ENCODE measurements around the gene LRSAM1.
A peak's percentile ranks its signal among the peaks of the same experiment; 100 is the strongest.

LRSAM1 gene

DNA sequence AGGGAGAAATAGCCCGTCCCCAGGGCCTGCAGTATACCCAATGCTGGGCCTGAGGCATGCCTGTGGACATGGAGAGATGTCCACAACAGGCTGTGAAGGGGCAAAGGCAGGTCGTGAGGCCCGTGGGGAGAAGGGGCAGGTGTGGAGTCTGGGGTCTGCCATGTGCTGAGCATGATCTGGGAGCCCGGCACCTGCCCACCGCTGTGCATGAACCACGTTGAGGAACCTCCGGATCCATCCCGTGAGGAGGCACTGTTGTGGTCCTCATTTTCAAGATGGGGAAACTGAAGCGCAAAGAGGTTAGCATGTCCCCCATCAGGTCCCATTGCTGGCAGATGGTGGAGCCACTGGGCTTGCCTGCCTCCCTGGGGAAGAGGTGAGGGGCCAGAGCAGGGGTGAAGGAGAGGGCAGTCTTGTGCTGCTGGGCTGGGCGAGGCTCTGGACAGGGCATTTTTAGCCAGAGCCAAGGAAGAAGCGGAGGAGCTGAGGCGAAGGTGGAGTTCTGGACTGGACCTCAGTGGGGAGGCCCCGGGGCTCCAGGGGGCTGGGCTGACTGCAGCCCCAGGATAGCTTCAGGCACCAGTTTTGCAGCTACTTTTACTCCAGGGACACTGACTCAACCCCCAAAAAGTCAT, 46.5 kb downstream of the LRSAM1 start:
- no peak for DNase-seq (ENCODE audit: low spot score)

DNA sequence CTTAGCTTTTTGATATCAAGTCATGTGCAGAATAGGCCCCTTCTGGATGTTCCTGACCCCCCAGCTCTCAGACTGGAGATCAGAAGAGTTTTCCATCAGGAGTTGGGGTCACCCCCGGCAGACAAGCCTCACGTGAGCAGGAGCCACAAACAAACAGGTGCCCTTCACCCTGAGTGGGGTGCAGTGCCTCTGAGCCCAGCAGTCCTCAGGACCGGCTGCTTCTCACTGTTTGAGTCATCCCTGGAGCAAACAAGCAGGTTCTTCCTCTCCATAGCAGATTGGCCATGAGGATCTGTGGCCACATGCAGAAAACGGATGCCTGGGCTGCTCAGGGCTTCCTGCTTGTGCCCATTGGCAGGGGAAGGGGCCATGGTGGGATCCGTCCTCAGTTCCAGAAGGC, 47.0 kb downstream of the LRSAM1 start:
- DNase-seq (ENCODE audit: low spot score), result no peak

DNA sequence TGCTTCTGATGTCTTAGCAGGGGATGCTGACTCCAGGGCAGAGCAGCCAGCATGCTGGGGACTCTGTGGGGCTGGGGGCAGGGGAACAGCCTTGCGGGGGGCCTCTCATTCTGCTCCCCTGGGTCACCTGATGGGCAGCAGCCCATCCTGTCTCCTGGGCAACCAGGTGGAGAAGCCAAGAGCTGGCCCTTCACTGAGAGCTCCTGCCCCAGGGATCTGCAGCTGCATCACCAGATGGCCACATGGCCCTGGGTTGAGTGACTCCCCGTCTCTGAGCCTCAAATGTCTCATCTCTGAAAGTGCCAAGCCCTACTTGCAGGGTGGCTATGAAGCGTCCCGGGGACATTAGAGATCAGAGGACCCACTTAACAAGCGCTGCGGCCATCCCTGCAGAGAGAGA, 49.1 kb downstream of the LRSAM1 start:
- DNase-seq (ENCODE audit: low spot score), result no peak

DNA sequence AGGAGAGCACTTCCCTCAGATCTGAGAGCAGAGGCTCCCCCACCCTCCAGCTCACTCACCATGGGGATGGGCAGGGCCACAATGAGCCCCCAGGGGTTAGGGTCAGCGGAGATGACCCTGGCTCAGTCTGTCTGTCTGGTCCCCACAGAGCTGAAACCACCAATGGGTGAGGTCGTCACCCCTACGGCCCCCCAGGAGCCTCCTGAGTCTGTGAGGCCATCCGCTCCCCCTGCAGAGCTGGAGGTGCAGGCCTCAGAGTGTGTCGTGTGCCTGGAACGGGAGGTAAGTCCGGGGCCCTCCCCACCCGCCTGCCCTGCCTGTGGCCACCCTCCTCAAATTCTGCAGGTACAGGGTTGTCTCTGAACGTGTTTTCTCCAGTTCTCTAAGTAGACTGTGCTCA, 49.6 kb downstream of the LRSAM1 start:
- no peak for DNase-seq (ENCODE audit: low spot score)

DNA sequence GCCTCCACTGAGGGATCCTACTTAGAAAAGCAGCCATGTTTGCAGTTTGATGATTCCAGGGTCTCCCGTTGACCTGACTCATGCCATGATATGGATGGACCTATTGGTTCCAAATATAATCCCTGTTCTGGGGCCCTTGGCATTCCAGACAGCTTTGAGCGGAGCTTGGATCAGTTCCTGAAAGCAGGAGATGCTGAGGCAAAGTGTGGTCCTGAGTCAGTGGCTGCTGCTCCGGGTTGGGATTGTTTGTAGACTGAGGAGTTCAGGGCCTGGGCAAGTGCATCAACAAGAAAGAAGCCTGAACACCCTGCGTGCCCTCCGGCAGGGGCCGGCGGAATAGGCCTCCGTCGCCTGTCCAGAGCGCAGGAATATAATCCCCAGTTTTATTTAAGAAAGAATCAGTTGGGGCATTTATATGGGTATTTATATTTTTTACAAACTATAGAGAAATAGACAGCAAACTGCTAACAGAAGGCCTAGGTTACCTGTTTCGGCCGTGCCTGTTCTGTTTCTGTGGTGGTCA, 50.6 kb downstream of the LRSAM1 start:
- no peak for DNase-seq (ENCODE audit: low spot score)

DNA sequence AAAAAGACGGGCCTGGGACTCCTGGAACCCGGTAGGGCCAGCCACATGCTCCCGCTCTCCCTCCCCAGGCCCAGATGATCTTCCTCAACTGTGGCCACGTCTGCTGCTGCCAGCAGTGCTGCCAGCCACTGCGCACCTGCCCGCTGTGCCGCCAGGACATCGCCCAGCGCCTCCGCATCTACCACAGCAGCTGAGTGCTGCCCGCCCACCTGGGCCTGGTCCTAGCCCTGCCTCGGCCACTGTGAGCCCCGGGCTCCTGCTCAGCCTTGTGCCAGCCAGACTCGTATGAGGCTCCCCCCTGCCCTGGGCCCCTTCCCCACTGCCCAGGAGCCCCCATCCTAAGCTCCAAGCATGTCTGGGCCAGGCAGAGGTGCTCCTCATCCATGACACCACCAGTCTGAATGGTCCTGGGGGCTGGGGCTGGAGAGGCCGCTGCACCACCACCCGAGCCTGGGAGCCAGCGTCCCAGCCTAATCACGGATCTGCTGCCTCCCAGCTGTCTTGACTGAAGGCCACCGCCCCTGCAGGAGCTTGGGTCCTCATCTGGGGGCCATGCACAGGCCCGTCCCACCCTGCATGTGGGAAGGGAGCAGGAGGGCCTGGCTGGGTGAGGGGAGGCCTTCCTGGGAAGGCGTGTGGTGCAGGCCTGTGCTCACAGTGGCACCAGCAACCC, 51.5 kb downstream of the LRSAM1 start:
- DNase-seq (ENCODE audit: low spot score), result no peak

DNA sequence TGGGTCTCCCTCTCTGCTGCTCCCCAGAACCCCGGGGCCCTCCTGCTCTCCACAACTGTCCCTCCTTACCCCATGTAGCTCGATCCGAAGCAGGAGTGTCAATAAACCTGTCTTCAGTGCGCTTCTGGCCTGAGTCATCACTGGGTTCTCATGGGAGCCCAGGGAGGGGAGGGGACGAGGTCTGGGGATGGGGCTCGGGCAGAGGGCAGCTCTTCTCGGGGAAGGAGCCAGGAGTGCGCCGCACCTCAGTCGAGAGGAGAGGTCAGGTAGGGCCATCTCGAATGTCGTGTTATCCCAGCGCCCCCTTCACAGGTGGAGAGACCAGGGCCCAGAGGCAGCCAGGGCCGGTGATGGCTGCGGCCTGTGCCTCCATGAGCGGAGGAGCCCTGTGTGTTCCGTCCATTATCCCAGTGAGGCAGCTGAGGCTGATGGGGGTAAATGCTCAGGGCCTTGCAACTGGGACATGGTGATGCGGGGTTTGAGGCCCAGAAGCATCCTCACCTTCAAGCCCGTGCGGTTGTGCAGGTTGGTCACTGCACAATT, 52.1 kb downstream of the LRSAM1 start:
- no peak for DNase-seq (ENCODE audit: low spot score)

DNA sequence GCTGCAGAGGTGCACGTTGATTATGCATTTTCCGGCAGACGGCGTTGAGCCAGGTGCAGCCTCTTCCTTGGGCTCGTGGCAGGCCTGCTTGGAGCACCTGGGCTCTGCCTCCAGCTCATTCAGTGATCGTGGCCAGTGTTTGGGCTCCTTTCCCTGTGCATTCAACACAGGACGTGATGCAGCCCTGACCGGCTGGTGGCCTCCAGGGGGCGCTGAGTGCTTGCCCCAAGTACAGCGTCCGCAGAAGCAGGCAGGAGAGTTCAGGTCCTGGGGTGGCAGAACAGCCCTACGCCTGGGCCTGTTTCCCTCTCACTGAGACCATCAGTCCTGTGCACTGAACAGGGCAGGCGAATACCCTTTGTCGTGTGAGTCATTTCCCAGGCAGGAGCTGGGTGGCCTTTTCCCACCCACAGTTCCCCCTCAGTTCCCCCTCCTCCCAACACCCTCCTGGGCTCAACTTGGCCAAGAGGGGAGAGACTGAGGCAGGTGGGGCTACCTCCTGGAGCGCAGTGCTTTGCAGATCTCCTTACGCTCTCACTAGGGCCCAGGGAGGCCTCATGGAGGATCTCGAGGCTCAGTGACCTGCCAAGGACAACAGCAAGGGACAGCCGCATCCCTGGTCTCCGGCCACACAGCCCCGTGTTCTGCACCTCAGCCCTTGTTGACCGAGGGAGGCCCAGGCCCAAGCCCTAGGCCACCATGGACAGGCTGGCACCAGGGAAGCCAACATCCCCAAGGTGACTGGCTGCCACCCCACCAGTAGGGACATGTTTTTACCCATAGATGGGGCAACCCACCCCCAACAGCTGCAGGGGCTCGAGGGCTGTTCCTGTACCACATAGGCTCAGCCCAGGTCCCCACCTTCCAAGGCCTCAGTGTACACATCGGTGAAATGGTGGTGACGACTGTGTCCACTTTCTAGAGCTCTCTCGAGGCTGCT, 52.9 kb downstream of the LRSAM1 start:
- DNase-seq (ENCODE audit: low spot score), result peak; percentile 87

DNA sequence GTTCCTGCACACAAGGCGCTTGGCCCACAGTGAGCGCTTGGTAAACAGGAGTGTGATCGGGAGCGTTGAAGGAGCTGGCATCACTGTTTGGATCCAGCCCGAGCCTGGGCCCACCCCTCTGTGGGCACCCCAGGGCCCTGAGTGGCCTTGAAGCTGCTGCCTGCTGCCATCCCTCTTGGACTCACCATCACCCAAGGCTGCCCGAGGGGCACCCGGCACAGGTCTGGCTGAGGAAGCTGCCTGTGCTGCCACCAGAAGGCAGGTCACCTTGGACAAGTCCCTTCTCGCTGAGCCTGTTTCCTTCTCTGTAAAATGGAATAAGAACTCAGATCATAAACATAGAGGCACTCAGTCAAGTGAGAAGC, 53.6 kb downstream of the LRSAM1 start:
- no peak for DNase-seq (ENCODE audit: low spot score)

DNA sequence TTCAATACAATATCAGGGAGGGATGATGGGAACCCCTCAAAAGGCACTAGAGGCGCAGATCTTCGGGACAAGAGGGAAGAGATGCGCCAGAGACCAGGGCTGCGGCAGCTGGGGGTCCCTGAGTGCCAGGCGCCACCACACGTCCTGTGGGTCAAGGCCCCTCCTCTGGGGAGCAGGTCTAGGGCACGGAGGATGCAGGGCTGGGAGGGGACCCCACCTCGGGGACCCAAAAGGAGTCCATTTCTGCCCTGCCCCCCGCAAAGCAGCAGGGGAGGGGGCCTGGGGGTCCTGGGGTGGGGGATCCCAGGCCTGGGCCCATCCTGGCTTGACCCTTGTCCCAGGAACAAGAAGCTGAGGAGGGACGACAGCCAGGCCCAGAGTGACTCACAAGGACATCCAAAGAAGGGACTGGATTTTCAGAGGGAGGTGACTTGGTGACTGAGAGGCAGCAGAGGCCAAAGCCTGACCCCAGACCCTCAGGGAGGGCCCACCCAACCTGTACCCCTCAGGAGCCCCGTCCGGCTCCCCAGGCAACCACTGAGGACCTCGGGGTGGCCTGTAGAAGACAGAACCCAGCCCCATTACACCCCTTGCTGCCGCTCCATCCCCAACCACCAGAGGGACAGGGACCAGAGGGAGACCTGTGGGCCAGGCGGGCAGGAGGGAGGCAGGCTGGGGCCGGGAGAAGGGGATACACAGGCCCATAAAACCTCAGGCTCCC, 54.2 kb downstream of the LRSAM1 start:
- peak; percentile 74 for DNase-seq (ENCODE audit: low spot score)

DNA sequence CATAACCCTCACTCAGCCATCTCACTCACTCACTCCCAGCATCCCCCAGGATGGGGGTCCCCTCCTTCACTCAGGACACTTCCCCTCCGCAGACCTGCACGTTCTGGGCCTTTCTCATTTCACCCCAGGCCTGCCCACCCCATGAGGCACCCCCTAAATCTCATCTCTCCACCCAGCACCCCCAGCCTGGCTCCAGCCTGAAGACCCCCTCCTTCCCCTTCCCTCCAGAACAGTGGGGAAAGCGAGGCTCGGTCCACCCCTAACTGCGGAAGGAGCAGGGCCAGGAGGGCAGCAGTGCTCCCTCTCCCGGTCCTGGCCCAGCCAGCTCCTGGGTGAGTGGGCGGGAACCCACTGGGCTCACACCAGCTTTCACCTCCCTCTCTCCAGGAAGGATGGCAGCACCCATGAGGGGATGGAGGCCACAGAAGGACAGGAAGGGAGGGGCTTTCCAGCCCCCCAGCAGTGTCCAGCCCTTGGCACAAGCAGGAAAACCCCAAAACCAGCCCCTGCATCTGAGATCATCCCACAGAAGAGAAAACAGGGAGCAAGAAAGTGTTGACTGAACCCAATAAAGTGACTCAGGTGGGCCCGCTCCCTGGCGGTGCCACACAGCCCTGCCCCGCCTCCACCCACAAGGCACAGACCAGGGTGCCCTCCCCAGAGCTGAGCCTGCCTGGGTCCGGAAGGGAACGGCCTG, 55.0 kb downstream of the LRSAM1 start:
- DNase-seq (ENCODE audit: low spot score), result no peak

DNA sequence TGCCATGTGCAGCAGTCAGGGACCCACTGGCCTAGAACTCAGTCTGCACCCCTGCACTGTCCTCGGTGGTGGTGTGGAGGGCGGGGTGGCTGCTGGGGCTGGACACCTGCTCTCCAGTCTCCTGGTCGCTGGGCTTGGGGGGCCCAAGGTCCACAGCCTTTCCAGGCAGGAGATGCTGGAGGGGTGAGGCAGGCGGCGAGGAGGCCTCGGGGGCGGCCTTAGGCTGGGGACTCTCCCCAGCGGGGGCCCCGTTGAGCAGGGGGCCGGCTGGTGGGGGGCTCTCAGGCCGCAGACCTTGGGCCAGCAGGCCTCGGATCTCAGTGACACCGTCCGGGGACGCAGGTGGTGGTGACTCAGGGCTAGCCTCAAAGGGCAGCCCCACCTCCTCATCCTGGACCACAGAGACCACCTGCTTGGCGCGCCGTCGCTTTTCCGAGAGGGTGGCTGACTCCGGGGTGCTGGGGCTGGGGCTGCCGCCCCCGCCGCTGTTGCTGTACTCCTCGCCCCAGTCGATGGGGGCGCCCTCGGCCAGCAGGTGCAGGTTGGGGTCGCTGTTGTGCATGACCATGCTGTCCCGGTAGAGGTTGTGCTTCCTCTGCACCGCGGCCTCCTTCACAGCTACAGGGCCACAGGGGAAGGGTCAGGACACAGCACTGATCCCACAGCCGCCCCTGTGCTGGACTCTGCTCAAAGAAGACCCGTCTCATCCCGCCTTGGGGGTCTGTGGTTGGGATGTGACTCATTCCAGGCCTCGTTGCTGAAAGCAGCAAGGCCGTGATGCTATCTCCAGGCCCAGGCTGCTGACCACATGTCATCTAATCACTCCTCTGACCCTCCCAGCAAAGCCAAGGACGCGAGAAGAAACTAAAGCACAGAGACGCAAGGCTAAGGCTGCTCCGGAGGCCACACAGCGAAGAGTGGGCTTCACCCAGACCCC, 55.8 kb downstream of the LRSAM1 start:
- no peak for DNase-seq (ENCODE audit: low spot score)

DNA sequence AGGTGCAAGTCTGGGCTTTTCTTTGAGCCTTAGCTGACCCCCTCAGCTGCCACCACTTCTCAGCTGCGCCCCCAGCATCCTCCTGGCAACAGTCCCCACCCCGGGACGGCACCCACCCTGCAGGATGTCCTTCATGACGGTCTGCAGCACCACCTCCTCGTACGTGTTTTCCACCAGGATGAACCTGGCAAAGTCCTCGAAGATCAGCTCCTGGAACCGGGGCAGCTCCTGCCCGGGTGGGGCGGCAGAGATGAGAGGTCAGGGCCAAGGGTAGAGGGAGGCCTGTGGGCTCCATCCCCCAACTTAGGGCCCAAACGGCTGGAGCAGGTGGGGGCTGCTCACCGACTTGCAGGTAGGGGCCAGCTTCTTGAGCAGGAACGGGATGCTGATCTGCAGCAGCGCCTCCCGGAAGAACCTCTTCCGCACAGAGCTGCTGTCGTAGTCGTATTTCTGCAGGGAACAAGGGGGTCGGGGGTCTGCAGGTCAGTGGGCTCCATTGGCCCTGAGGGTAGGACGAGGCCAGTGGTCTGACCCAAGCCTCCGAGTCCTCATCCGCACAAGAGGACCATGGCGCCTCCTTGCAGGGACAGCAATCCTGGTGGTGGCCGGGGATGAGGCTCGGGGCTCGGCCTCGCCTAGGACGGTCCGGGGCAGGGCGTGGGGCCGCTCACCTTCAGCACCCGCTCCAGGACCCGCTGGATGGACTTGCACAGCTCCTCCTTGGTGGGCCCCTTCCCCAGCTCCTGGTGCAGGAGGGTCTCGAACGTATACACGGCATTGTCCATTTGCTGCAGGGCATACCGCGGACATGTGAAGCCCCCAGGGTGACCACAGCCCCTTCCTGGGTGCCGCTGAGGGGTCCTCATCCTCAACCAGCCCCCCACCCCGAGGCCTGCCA, 56.7 kb downstream of the LRSAM1 start:
- no peak for DNase-seq (ENCODE audit: low spot score)

DNA sequence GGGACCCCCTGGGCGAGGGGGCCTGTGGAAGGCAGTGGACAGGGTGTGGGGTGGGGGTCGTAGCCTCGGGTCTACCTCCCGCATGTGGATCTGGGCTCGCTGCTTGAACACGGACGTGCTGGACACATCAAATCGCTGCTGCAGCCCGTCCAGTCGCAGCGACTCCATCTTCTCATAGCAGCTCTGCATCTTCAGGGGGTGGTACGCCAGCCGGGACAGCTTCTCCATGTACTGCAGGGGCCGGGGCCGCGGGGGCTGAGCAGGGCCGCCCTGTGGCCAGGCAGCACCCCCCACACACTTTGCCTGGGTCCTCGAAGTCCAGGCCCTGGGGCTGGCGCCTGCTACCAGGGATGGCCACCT, 57.6 kb downstream of the LRSAM1 start:
- no peak for DNase-seq (ENCODE audit: low spot score)

DNA sequence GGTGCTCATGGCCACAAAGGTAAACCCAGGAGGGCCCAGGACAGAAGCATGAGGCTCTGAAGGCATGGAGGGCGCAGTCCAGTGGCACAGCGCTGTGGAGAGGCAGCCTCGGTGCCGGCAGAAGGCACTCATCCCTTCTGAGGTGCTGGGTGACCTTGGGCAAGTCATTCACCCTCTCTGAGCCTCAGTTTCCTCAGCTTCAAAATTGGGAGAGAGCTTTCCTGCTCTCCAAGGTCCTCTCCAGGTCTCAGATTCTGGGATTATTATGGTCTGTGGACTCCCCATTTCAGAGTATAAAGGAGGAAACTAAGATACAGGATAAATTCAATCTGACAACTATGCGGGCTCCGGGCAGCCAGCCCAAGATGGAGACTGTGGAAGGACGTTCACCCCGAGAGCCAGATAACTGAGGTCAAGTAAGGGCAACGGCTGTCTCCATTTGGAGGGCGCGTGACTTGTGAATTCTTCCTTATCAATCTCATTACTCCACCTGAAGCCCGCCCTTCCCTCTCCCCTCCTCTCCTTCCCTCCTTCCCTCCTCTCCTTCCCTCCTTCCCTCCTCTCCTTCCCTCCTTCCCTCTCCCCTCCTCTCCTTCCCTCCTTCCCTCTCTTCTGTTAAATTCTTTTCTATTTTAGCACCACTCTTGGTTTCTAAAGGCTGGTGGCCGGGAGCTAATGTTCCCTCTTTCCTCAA, 58.1 kb downstream of the LRSAM1 start:
- no peak for DNase-seq (ENCODE audit: low spot score)

DNA sequence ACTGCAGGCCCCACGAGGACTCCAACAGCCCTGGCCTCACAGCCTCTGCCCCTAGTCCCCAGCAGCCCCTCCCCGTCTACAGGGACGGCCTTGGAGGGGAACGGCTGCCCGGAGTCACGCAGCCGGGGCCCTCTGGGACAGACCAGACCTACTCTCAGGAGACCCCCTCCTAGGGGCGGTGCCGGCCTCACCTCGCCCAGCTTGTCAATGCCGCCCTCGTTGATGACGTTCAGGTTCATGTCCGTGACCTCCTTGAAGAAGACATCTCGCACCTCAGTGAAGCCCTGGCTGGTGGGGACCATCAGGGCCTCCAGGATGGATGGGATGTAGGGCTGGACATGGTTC, 58.6 kb downstream of the LRSAM1 start:
- no peak for DNase-seq (ENCODE audit: low spot score)

DNA sequence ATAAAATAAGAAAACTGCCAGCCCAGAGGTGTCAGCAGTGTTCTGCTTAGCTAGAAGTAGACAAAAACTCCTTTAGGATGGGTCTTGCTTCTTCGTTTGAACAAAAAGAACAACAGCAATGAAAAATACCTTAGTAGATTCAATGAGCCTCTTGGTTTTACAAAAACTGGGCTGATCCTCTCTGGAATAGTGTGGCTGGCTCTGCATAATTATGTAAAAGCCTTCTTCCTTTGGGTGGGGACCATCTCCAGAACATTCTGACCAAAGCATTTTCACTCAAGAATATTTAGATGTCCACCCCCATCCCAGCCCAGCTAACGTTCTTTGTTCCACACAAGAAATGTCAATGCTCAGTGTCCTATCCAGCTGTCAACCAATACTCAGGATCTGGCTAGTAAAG, 63.2 kb downstream of the LRSAM1 start:
- no peak for DNase-seq (ENCODE audit: low spot score)

DNA sequence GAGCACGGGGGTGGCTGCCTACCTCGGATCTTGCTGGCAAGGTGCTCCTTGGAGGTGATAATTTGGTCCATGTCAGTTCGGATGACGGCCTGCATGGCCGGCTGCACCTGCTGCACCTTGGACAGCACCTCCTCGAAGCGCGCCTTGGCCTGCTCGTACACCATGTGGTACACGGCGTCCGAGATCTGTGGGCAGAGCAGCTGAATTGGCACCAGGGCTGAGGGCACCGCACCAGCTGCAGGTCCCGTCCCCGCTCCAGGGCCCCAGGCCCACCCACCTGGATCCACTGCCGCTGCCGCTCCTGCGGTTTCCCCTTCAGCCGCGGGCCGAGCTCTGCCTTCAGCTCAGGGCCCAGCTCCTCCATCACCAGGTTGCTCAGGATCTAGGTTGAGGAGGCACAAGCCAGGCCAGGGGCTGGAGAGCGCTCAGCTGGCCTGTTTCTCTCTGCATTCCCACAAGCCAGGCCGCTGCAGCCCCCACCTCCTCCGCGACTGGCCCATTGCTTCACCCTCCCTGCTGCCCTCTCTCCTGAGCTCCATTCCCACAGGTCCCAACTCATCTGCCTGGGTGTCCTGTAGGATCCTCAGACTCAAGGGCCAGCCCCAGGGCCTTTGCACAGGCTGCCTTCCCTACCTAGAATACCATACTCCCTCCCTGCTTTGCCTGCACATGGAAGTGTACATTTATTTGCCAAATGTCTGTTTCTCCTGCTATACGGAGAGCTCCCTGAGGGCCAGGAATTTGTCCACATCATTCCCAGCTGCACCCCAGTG, 65.7 kb downstream of the LRSAM1 start:
- no peak for DNase-seq (ENCODE audit: low spot score)

Measured in NAMALWA (cell line).